ENCODE results near the gene RAB7B. TPM values are rescaled to one million over a fixed set of nuclear protein-coding genes. Genes with fewer than 3 reads are reported as not detected.

RAB7B gene
- total RNA-seq, 1 donor from 2014 or later = 0.78 TPM

- Mint-ChIP-seq H3K9me3 (ENCODE audit: unreplicated experiment) (no peaks in the 10 kb centered on the region), H3K36me3 (ENCODE audit: unreplicated experiment) (no peaks in the 10 kb centered on the region), H3K4me3 (ENCODE audit: unreplicated experiment) (no peak overlapping the region), H3K4me1 (ENCODE audit: unreplicated experiment) (no peaks in the 10 kb centered on the region), H3K27ac (ENCODE audit: unreplicated experiment) (no peak overlapping the region), H3K27me3 (ENCODE audit: unreplicated experiment) (peaks cover 25% of the 10 kb centered on the region)
- DNase-seq (ENCODE audit: extremely low spot score, unreplicated experiment) = no peak
- TF ChIP-seq CTCF (IDR thresholded peaks at IDR 0.05) = no peak
Observed at GRCh38 chr1:206014601-206015000, 11.4 kb upstream of the RAB7B start.

- Mint-ChIP-seq H3K4me1 (ENCODE audit: unreplicated experiment) (no peaks in the 10 kb centered on the region), H3K36me3 (ENCODE audit: unreplicated experiment) (no peaks in the 10 kb centered on the region), H3K27ac (ENCODE audit: unreplicated experiment) (no peak overlapping the region), H3K9me3 (ENCODE audit: unreplicated experiment) (no peaks in the 10 kb centered on the region), H3K27me3 (ENCODE audit: unreplicated experiment) (peaks cover 16% of the 10 kb centered on the region), H3K4me3 (ENCODE audit: unreplicated experiment) (no peak overlapping the region)
- no peak for DNase-seq (ENCODE audit: extremely low spot score, unreplicated experiment)
- TF ChIP-seq CTCF (IDR thresholded peaks at IDR 0.05) = no peak
Observed at GRCh38 chr1:206013026-206013795, 10.0 kb upstream of the RAB7B start.

GRCh38 chr1:206012086-206012859 is 9.1 kb upstream of the RAB7B start:
- Mint-ChIP-seq H3K9me3 (ENCODE audit: unreplicated experiment) (no peaks in the 10 kb centered on the region), H3K4me3 (ENCODE audit: unreplicated experiment) (no peak overlapping the region), H3K36me3 (ENCODE audit: unreplicated experiment) (no peaks in the 10 kb centered on the region), H3K4me1 (ENCODE audit: unreplicated experiment) (no peaks in the 10 kb centered on the region), H3K27ac (ENCODE audit: unreplicated experiment) (no peak overlapping the region), H3K27me3 (ENCODE audit: unreplicated experiment) (peaks cover 9% of the 10 kb centered on the region)
- no peak for TF ChIP-seq CTCF (IDR thresholded peaks at IDR 0.05)
- no peak for DNase-seq (ENCODE audit: extremely low spot score, unreplicated experiment)

GRCh38 chr1:206011057-206011456 is 7.9 kb upstream of the RAB7B start:
- H3K4me1 Mint-ChIP-seq (ENCODE audit: unreplicated experiment) = no peaks in the 10 kb centered on the region
- H3K27ac Mint-ChIP-seq (ENCODE audit: unreplicated experiment) = no peak overlapping the region
- H3K27me3 Mint-ChIP-seq (ENCODE audit: unreplicated experiment) = peaks cover 10% of the 10 kb centered on the region
- DNase-seq (ENCODE audit: extremely low spot score, unreplicated experiment) = no peak
- no peaks in the 10 kb centered on the region for H3K9me3 Mint-ChIP-seq (ENCODE audit: unreplicated experiment)
- no peak overlapping the region for H3K4me3 Mint-ChIP-seq (ENCODE audit: unreplicated experiment)
- no peak for TF ChIP-seq CTCF (IDR thresholded peaks at IDR 0.05)
- H3K36me3 Mint-ChIP-seq (ENCODE audit: unreplicated experiment) = no peaks in the 10 kb centered on the region

GRCh38 chr1:206010060-206010459 is 6.9 kb upstream of the RAB7B start:
- no peak for TF ChIP-seq CTCF (IDR thresholded peaks at IDR 0.05)

More at GRCh38 chr1:206010060-206010459, 6.9 kb upstream of the RAB7B start:
- Mint-ChIP-seq H3K9me3 (ENCODE audit: unreplicated experiment) (no peaks in the 10 kb centered on the region), H3K4me3 (ENCODE audit: unreplicated experiment) (no peak overlapping the region), H3K4me1 (ENCODE audit: unreplicated experiment) (no peaks in the 10 kb centered on the region), H3K27ac (ENCODE audit: unreplicated experiment) (no peak overlapping the region), H3K36me3 (ENCODE audit: unreplicated experiment) (no peaks in the 10 kb centered on the region), H3K27me3 (ENCODE audit: unreplicated experiment) (peaks cover 10% of the 10 kb centered on the region)
- DNase-seq (ENCODE audit: extremely low spot score, unreplicated experiment) = peak; percentile 44
